ENCODE results near the gene INPP5A. TPM values are rescaled to one million over a fixed set of nuclear protein-coding genes. Genes with fewer than 3 reads are reported as not detected.

INPP5A gene
- total RNA-seq, 1 experiment from 2014 or later = 16.6 TPM

DNA sequence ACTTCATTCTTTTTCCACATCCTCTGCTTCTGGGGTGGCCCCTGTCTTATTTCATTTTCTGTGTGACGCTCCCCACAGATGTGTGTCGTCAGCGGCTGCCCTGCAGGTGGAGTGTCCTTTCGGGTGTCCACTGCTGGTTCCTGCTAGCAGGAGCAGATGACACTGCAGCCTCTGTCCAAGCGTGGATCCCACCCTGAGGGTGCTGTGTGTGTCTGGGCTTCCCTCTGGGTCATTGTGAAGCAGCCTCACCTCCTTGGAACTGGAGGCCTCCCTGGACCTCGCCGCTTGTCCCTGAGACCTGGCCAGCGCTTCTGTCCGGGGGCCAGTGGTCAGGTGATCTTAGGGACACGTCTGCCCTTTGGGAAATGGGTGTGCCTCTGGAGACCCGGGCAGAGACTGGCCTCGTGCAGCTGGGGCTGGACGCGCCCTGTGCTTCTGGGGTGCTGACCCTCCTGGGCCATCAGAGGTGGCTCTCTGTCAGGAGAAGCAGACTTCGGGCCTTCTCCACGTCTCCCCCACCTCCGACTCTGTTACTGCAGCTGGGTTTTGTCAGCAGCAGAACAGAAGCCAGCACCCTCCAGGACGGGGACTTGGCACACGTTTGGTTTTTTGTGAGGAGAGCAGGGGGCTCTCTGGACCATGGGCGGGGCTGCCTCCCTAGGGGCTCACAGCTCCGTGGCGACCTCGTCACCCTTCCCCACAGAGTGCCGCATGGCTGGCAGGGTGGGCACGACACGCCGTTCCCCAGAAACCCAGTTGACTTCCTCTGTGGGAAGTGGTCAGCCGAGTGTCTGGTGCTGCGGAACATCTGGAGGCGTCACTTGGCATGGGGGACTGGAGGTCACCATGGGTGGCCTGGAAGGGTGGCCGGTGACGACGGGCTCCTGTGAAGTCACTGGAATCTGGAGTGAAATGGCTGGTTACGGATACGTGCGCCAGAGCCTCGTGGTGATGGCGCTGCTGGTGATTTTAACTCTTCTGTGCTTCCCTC is 48.4 kb downstream of the INPP5A start:
- BruUV-seq (replicated peaks) = no TSS peak

GRCh38 chr10:132586739-132587138 is 49.2 kb downstream of the INPP5A start:
- Mint-ChIP-seq H3K4me1 (ENCODE audit: low read depth, unreplicated experiment) (peaks cover 14% of the 10 kb centered on the region), H3K36me3 (ENCODE audit: insufficient read depth, unreplicated experiment) (peaks cover 14% of the 10 kb centered on the region), H3K4me3 (ENCODE audit: low read depth, unreplicated experiment) (no peak overlapping the region), H3K9me3 (ENCODE audit: low read depth, unreplicated experiment) (no peaks in the 10 kb centered on the region), H3K27ac (ENCODE audit: unreplicated experiment) (peak overlapping the region; percentile 54), H3K27me3 (ENCODE audit: unreplicated experiment) (no peaks in the 10 kb centered on the region)
- TF ChIP-seq CTCF (IDR thresholded peaks at IDR 0.05; ENCODE audit: unreplicated experiment) = no peak
- BruUV-seq (replicated peaks) = no TSS peak
- DNase-seq = no peak
- intact Hi-C loops (cut with micrococcal nuclease; ENCODE audit: unreplicated experiment) = no loop called here
- CTCF ChIA-PET = no interaction called here

More for the DNA sequence above, 48.4 kb downstream of the INPP5A start:
- DNase-seq = no peak
- Mint-ChIP-seq H3K4me3 (ENCODE audit: low read depth, unreplicated experiment) (no peak overlapping the region), H3K4me1 (ENCODE audit: low read depth, unreplicated experiment) (peaks cover 7% of the 10 kb centered on the region), H3K36me3 (ENCODE audit: insufficient read depth, unreplicated experiment) (peaks cover 7% of the 10 kb centered on the region), H3K27ac (ENCODE audit: unreplicated experiment) (no peak overlapping the region), H3K27me3 (ENCODE audit: unreplicated experiment) (no peaks in the 10 kb centered on the region), H3K9me3 (ENCODE audit: low read depth, unreplicated experiment) (peaks cover 2% of the 10 kb centered on the region)
- CTCF ChIA-PET = no interaction called here
- TF ChIP-seq CTCF (IDR thresholded peaks at IDR 0.05; ENCODE audit: unreplicated experiment) = no peak
- intact Hi-C loops (cut with micrococcal nuclease; ENCODE audit: unreplicated experiment) = no loop called here

- Mint-ChIP-seq H3K27ac (ENCODE audit: unreplicated experiment) (peak overlapping the region; percentile 54), H3K9me3 (ENCODE audit: low read depth, unreplicated experiment) (no peaks in the 10 kb centered on the region), H3K36me3 (ENCODE audit: insufficient read depth, unreplicated experiment) (peaks cover 15% of the 10 kb centered on the region), H3K4me1 (ENCODE audit: low read depth, unreplicated experiment) (peaks cover 18% of the 10 kb centered on the region), H3K4me3 (ENCODE audit: low read depth, unreplicated experiment) (no peak overlapping the region), H3K27me3 (ENCODE audit: unreplicated experiment) (no peaks in the 10 kb centered on the region)
- BruUV-seq (replicated peaks) = no TSS peak
- intact Hi-C loops (cut with micrococcal nuclease; ENCODE audit: unreplicated experiment) = no loop called here
- CTCF ChIA-PET = no interaction called here
- DNase-seq = no peak
- no peak for TF ChIP-seq CTCF (IDR thresholded peaks at IDR 0.05; ENCODE audit: unreplicated experiment)
These were observed 49.6 kb downstream of the INPP5A start for GRCh38 chr10:132587175-132587574.

GRCh38 chr10:132588301-132589013 is 50.9 kb downstream of the INPP5A start:
- no peaks in the 10 kb centered on the region for H3K27me3 Mint-ChIP-seq (ENCODE audit: unreplicated experiment)
- no TSS peak for BruUV-seq (replicated peaks)
- no peak overlapping the region for H3K4me3 Mint-ChIP-seq (ENCODE audit: low read depth, unreplicated experiment)
- H3K9me3 Mint-ChIP-seq (ENCODE audit: low read depth, unreplicated experiment) = no peaks in the 10 kb centered on the region
- intact Hi-C loops (cut with micrococcal nuclease; ENCODE audit: unreplicated experiment) = no loop called here
- no peak overlapping the region for H3K27ac Mint-ChIP-seq (ENCODE audit: unreplicated experiment)
- CTCF ChIA-PET = no interaction called here
- H3K4me1 Mint-ChIP-seq (ENCODE audit: low read depth, unreplicated experiment) = peaks cover 26% of the 10 kb centered on the region
- no peak for DNase-seq
- TF ChIP-seq CTCF (IDR thresholded peaks at IDR 0.05; ENCODE audit: unreplicated experiment) = no peak
- H3K36me3 Mint-ChIP-seq (ENCODE audit: insufficient read depth, unreplicated experiment) = peaks cover 15% of the 10 kb centered on the region

Measured in Calu3 (cell line).